ENCODE results near the gene MCC.
A peak's percentile ranks its signal among the peaks of the same experiment; 100 is the strongest.

Gene MCC

DNA sequence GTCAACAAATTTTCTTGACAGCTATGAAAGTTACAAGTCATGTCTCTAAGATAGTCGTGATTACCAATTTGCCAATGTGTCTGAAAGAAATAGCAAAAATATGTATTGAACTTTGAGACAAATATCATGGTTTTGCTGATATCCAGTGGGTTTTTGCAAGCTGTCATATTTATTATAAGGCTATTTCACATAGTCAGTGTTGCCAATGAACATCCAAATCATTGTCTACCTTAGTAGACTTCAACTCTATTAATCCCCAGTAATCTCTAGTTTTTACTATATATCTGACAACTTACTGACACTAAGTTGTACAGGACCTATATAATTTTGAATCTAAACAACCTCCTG lies 256.6 kb downstream of the MCC start:
- WGBS = 87% methylated on average over 1 of the region's 1 CpG
- H3K9ac ChIP-seq (ENCODE audit: low read depth, low read length) = no peak overlapping the region
- no peak overlapping the region for H3K27ac ChIP-seq (ENCODE audit: low read depth, low read length)
- H3K4me3 ChIP-seq (ENCODE audit: low read length) = no peak overlapping the region
- H3K9me3 ChIP-seq (ENCODE audit: insufficient read depth, low read depth, low read length) = no peaks in the 10 kb centered on the region
- no peaks in the 10 kb centered on the region for H3K27me3 ChIP-seq (ENCODE audit: insufficient read depth, low read length)
- H3K36me3 ChIP-seq (ENCODE audit: insufficient read depth, low read length) = no peaks in the 10 kb centered on the region
- peaks cover 59% of the 10 kb centered on the region for H3K4me1 ChIP-seq (ENCODE audit: insufficient read depth, low read length)

DNA sequence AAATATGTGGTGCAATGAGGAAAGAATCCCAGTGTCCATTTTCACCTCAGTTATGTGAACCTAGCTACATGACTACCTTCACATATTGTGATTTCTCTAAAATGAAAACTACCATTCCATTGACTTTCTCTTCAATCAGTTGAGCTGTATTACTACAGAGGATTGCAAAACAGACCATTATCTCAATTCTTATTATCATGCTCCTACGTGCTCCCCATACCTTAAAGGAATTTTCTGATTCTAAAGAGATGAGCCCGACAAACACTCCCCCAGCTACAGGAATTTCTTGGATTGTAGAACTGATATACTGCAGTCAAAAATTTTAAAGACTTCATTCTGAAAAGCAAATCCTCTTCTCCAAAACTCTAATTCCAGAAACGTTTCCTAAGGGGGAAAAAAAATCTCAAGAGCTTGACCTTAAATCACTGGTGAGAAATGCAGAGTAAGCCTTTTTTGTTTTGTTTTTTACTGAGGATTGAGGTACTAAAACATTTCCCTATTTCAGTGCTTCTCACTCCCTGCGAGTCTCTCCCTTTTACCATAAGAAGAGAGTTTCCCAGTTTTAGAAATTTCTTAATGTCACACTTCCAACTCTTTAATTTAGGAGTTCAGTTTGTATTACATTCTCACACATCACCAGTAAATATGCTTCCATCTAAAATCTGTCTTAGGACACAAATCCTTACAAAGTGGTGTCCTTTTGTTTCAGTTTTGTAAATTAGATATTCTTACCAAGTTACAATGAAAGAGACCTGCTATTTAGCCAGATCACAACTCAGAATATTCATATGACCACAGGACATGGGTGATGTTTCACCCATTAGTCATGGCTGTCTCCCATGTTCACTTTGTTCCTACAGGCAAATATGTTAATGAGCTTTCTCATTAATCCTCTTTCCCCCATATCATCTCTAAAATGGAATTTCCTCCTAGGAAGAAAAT lies 257.3 kb downstream of the MCC start:
- H3K4me1 ChIP-seq (ENCODE audit: insufficient read depth, low read length) = peaks cover 53% of the 10 kb centered on the region
- H3K9ac ChIP-seq (ENCODE audit: low read depth, low read length) = no peak overlapping the region
- no peaks in the 10 kb centered on the region for H3K36me3 ChIP-seq (ENCODE audit: insufficient read depth, low read length)
- WGBS = 38% methylated on average over 2 of the region's 4 CpGs
- H3K9me3 ChIP-seq (ENCODE audit: insufficient read depth, low read depth, low read length) = no peaks in the 10 kb centered on the region
- peak overlapping the region; percentile 67 for H3K27ac ChIP-seq (ENCODE audit: low read depth, low read length)
- H3K4me3 ChIP-seq (ENCODE audit: low read length) = no peak overlapping the region
- no peaks in the 10 kb centered on the region for H3K27me3 ChIP-seq (ENCODE audit: insufficient read depth, low read length)

DNA sequence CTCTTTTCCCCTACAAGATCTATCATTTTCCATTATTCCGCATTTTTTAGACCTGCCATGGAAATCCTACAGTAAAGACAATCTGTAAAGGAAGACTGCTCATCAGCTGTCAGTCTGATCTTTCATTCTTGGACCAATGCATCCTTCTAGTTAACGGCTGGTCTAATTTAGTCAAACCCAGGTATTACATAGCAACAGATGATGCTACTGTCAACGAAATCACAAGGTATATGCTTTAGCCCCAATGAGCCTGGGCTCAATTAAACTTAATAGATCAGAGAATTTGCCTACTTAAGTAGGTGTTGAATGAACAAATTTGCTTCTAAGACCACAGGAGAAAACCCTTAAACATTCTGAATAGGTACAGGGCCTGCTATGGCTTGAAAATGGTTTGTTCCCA lies 260.5 kb downstream of the MCC start:
- WGBS = 93% methylated on average over 3 of the region's 3 CpGs
- H3K27ac ChIP-seq (ENCODE audit: low read depth, low read length) = no peak overlapping the region
- no peaks in the 10 kb centered on the region for H3K27me3 ChIP-seq (ENCODE audit: insufficient read depth, low read length)
- H3K9ac ChIP-seq (ENCODE audit: low read depth, low read length) = no peak overlapping the region
- H3K4me1 ChIP-seq (ENCODE audit: insufficient read depth, low read length) = peaks cover 38% of the 10 kb centered on the region
- no peak overlapping the region for H3K4me3 ChIP-seq (ENCODE audit: low read length)
- H3K36me3 ChIP-seq (ENCODE audit: insufficient read depth, low read length) = no peaks in the 10 kb centered on the region
- H3K9me3 ChIP-seq (ENCODE audit: insufficient read depth, low read depth, low read length) = no peaks in the 10 kb centered on the region

DNA sequence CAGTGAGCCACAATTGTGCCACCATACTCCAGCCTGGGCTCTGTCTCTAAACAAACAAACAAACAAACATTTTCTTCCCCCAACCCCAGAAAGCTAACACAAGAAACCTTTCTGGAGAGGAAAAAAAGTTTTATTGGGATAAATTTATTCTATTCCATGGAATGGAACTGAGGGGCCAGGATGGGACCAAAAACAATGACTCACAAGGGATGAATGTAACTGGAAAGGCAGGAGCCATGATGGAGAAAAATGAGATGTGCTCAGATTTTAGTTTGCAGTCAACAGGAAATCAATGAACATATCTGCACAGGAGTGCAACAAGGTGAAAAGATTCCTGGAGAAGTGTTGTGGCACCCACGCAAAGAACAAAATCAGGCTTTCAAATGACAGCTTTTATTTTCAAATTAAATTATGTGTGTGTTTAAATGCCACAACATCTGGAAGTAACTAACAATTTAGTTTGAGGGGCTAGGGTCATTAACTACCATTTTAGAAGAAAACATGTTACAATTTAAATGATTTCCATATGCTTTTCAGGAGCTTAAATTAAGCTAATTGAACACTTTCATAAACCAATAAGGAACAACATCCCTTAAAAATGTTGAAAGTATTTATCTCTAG lies 262.0 kb downstream of the MCC start:
- Histone ChIP-seq H3K9me3 (ENCODE audit: insufficient read depth, low read depth, low read length) (no peaks in the 10 kb centered on the region), H3K4me3 (ENCODE audit: low read length) (no peak overlapping the region), H3K4me1 (ENCODE audit: insufficient read depth, low read length) (peaks cover 35% of the 10 kb centered on the region), H3K36me3 (ENCODE audit: insufficient read depth, low read length) (no peaks in the 10 kb centered on the region), H3K9ac (ENCODE audit: low read depth, low read length) (no peak overlapping the region), H3K27ac (ENCODE audit: low read depth, low read length) (no peak overlapping the region), H3K27me3 (ENCODE audit: insufficient read depth, low read length) (no peaks in the 10 kb centered on the region)
- 100% methylated on average over 1 of the region's 1 CpG for WGBS

DNA sequence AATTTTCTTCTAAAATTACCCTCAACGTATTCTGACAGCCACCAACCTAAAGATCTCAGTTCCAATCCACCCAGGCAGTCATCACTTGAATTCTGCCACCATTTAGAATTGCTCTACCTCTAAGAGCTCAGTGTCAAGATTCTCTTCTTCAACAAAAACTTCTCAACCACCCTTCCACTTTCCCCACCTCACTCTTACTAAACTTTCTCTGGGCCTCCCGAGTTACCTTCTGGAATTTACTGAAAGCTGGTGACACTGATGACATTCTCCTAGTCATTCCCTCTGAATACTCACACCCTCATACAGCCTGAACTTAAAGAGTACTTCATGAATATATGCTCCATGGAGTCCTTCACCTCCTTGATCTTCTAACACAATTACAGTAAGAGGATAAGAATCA lies 263.0 kb downstream of the MCC start:
- H3K27ac ChIP-seq (ENCODE audit: low read depth, low read length) = no peak overlapping the region
- peaks cover 35% of the 10 kb centered on the region for H3K4me1 ChIP-seq (ENCODE audit: insufficient read depth, low read length)
- H3K36me3 ChIP-seq (ENCODE audit: insufficient read depth, low read length) = no peaks in the 10 kb centered on the region
- H3K27me3 ChIP-seq (ENCODE audit: insufficient read depth, low read length) = no peaks in the 10 kb centered on the region
- no peak overlapping the region for H3K9ac ChIP-seq (ENCODE audit: low read depth, low read length)
- no peaks in the 10 kb centered on the region for H3K9me3 ChIP-seq (ENCODE audit: insufficient read depth, low read depth, low read length)
- H3K4me3 ChIP-seq (ENCODE audit: low read length) = no peak overlapping the region
- WGBS = 89% methylated on average over 2 of the region's 2 CpGs

DNA sequence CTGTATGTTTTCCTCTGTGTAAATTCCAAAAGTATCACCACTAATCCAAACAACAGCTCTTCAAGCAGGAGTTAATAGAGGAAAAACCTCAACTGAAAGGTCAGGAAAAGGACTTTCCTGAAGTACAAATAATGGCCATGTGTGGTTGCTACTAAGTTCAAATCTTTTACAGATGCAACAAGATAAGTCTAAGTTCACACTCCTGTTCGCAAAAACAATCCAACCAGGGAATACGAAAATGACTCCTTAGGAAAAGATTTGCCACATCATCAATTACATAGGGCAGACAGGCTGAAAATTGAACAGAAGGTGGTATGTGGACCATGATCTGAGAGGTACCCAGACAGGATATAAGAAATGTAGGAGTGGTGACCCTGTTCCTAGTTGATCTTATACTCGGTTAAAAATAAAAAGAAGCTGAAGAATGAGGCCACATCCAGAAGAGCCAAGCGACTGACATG lies 263.6 kb downstream of the MCC start:
- Histone ChIP-seq H3K27ac (ENCODE audit: low read depth, low read length) (no peak overlapping the region), H3K4me3 (ENCODE audit: low read length) (no peak overlapping the region), H3K36me3 (ENCODE audit: insufficient read depth, low read length) (no peaks in the 10 kb centered on the region), H3K9me3 (ENCODE audit: insufficient read depth, low read depth, low read length) (no peaks in the 10 kb centered on the region), H3K9ac (ENCODE audit: low read depth, low read length) (no peak overlapping the region), H3K4me1 (ENCODE audit: insufficient read depth, low read length) (peaks cover 37% of the 10 kb centered on the region), H3K27me3 (ENCODE audit: insufficient read depth, low read length) (no peaks in the 10 kb centered on the region)
- WGBS = 91% methylated on average over 4 of the region's 4 CpGs

DNA sequence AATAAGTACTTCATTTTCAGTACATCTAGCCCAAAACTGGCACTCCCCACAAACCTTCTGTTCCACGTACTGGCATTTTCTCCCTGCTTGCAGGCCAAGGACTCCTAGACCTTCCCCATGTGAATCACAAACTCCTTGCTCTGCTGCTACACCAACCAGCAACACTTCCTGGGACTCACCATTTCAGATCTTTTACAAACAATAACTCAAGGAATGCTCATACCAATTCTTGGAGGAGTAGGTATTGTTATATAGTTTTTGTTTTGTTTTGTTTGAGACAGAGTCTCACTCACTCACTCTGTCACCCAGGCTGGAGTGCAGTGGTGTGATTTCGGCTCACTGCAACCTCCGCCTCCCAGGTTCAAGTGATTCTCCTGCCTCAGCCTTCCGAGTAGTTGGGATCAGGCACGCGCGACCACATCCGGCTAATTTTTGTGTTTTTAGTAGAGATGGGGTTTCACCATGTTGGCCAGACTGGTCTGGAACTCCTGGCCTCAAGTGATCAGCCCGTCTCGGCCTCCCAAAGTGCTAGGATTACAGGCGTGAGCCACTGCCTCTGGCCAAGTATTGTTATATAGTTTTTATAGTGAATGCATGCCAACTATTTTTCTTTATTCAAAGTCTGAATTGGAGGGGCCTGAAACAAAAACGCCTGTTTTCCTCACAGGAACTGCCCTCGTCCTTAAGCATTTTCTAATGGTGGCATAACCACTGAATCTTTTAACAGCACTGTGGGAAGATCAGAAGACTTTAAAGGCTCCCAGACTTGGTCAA lies 264.2 kb downstream of the MCC start:
- H3K36me3 ChIP-seq (ENCODE audit: insufficient read depth, low read length) = no peaks in the 10 kb centered on the region
- H3K4me3 ChIP-seq (ENCODE audit: low read length) = no peak overlapping the region
- H3K9ac ChIP-seq (ENCODE audit: low read depth, low read length) = no peak overlapping the region
- 93% methylated on average over 13 of the region's 13 CpGs for WGBS
- H3K9me3 ChIP-seq (ENCODE audit: insufficient read depth, low read depth, low read length) = no peaks in the 10 kb centered on the region
- H3K4me1 ChIP-seq (ENCODE audit: insufficient read depth, low read length) = peaks cover 43% of the 10 kb centered on the region
- no peaks in the 10 kb centered on the region for H3K27me3 ChIP-seq (ENCODE audit: insufficient read depth, low read length)
- no peak overlapping the region for H3K27ac ChIP-seq (ENCODE audit: low read depth, low read length)

DNA sequence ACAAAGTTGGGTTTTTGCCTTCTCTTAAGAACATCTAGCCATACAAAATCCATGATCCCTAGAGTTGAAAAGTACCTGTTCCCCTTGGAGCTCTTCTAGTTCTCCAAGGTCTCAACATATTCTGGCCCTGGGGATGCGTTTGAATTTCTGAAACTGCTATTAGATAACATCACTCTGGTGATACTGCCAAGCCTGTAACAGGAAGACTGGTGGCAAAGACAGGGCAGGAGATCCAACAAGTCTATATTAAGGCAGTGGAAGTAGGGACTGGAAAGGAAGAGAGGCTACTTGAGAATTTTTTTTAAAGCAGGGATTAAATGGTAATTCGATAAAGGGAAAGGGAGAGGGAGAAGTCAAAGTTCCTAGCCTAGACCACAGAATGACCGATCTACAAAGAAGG lies 264.9 kb downstream of the MCC start:
- Histone ChIP-seq H3K9me3 (ENCODE audit: insufficient read depth, low read depth, low read length) (no peaks in the 10 kb centered on the region), H3K36me3 (ENCODE audit: insufficient read depth, low read length) (no peaks in the 10 kb centered on the region), H3K27me3 (ENCODE audit: insufficient read depth, low read length) (no peaks in the 10 kb centered on the region), H3K9ac (ENCODE audit: low read depth, low read length) (no peak overlapping the region), H3K4me1 (ENCODE audit: insufficient read depth, low read length) (peaks cover 50% of the 10 kb centered on the region), H3K27ac (ENCODE audit: low read depth, low read length) (no peak overlapping the region), H3K4me3 (ENCODE audit: low read length) (no peak overlapping the region)
- 92% methylated on average over 3 of the region's 3 CpGs for WGBS

DNA sequence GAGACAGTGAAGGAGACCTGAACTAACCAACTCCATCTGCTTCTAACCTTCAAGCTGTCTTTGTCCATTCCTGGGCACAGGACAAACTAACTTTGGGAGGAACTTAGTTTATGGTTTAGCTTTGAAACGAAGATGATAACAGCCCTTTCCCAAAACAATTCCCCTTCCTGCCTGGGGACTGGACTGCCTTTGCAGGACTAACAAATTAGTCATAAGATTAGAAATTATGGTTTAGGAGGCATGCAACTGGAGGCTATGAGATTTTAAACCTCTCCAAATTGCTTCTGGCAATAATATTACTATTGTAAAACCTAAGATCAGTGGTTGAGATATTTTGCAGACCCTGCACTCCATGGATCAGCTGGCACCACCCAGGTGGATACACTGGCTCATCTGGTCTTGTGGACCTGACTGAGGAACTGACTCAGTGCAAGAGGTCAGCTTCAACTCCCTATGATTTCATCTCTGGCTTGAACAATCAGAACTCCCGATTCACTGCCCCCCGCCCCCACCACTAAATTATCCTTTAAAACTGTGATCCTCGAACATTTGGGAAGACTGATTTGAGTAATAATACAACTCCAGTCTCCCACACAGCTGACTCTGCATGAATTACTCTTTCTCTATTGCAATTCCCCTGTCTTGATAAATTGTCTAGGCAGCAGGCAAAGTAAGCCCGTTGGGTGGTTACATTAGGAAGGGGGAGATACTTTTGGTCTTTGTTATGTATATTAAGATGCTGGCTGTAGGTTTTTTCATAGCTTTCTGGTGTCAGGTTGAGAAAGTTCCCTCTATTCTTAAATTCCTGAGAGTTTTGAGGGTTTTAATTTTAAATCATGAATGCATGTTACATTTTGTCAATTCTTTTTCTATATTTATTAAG lies 266.7 kb downstream of the MCC start:
- no peaks in the 10 kb centered on the region for H3K36me3 ChIP-seq (ENCODE audit: insufficient read depth, low read length)
- no peaks in the 10 kb centered on the region for H3K9me3 ChIP-seq (ENCODE audit: insufficient read depth, low read depth, low read length)
- H3K9ac ChIP-seq (ENCODE audit: low read depth, low read length) = no peak overlapping the region
- peak overlapping the region; percentile 82 for H3K27ac ChIP-seq (ENCODE audit: low read depth, low read length)
- 35% methylated on average over 5 of the region's 5 CpGs for WGBS
- 0 out of 2 replicates have a peak overlapping the region, but pooled peaks have one; percentile 6 for H3K4me3 ChIP-seq (ENCODE audit: low read length)
- H3K4me1 ChIP-seq (ENCODE audit: insufficient read depth, low read length) = peaks cover 65% of the 10 kb centered on the region
- no peaks in the 10 kb centered on the region for H3K27me3 ChIP-seq (ENCODE audit: insufficient read depth, low read length)

DNA sequence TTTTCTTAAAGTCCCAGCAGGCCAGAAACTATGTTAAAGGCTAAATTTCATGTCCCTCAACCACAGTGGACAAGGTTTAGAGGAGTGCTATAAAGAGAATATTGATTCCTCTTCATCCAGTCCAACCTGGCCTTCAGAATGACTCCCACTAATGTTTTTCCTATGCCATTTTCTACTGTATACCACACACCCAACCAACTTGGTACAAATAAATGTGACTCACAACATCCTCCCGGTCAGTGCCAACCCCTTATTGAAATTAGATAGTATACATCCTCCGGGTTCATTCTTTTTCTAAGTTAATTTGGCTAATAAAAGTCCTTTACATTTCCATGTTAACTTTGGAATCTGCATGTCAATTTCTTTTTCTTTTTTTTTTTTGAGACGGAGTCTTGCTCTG lies 268.6 kb downstream of the MCC start:
- Histone ChIP-seq H3K4me1 (ENCODE audit: insufficient read depth, low read length) (peaks cover 74% of the 10 kb centered on the region), H3K9me3 (ENCODE audit: insufficient read depth, low read depth, low read length) (no peaks in the 10 kb centered on the region), H3K4me3 (ENCODE audit: low read length) (no peak overlapping the region), H3K9ac (ENCODE audit: low read depth, low read length) (no peak overlapping the region), H3K27ac (ENCODE audit: low read depth, low read length) (no peak overlapping the region; the same call in 1 of the 2 replicates), H3K36me3 (ENCODE audit: insufficient read depth, low read length) (no peaks in the 10 kb centered on the region), H3K27me3 (ENCODE audit: insufficient read depth, low read length) (no peaks in the 10 kb centered on the region)
- WGBS = 90% methylated on average over 3 of the region's 3 CpGs
